ENCODE measurements around the gene FBLN1.

Gene FBLN1

DNA sequence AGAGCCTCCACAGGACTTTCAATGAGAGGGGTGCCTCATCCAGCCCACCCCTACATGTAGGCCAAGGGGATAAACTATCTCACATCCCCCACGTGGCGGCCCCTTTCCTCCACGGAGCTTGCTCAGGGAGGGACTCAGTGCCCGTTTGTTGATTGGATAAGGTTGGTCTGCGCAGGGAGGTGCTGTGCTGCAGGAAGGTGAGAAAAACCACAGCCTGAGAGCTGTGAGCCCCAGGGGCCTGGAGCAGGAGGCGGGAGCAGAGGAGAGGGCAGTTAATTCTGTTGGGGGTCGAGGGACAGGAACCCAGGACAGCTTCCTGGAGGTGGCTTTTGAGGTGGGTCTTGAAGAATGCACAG, 137.0 kb downstream of the FBLN1 start (continued):
- TF ChIP-seq, protein P1, sequence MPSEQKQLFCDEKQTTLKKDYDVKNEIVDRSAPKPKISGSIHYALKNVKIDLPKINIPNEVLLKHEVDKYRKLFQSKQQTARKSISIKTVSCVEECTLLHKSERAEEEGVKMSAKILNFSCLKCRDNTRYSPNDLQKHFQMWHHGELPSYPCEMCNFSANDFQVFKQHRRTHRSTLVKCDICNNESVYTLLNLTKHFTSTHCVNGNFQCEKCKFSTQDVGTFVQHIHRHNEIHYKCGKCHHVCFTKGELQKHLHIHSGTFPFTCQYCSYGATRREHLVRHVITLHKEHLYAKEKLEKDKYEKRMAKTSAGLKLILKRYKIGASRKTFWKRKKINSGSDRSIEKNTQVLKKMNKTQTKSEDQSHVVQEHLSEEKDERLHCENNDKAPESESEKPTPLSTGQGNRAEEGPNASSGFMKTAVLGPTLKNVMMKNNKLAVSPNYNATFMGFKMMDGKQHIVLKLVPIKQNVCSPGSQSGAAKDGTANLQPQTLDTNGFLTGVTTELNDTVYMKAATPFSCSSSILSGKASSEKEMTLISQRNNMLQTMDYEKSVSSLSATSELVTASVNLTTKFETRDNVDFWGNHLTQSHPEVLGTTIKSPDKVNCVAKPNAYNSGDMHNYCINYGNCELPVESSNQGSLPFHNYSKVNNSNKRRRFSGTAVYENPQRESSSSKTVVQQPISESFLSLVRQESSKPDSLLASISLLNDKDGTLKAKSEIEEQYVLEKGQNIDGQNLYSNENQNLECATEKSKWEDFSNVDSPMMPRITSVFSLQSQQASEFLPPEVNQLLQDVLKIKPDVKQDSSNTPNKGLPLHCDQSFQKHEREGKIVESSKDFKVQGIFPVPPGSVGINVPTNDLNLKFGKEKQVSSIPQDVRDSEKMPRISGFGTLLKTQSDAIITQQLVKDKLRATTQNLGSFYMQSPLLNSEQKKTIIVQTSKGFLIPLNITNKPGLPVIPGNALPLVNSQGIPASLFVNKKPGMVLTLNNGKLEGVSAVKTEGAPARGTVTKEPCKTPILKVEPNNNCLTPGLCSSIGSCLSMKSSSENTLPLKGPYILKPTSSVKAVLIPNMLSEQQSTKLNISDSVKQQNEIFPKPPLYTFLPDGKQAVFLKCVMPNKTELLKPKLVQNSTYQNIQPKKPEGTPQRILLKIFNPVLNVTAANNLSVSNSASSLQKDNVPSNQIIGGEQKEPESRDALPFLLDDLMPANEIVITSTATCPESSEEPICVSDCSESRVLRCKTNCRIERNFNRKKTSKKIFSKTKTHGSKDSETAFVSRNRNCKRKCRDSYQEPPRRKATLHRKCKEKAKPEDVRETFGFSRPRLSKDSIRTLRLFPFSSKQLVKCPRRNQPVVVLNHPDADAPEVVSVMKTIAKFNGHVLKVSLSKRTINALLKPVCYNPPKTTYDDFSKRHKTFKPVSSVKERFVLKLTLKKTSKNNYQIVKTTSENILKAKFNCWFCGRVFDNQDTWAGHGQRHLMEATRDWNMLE (tag by site-specific recombination; conservative IDR thresholded peaks at IDR 0.05; ENCODE audit: low read depth): no peak
- TF ChIP-seq KLF8 (tag by site-specific recombination; IDR thresholded peaks at IDR 0.05): no peak
- TF ChIP-seq, protein P2, sequence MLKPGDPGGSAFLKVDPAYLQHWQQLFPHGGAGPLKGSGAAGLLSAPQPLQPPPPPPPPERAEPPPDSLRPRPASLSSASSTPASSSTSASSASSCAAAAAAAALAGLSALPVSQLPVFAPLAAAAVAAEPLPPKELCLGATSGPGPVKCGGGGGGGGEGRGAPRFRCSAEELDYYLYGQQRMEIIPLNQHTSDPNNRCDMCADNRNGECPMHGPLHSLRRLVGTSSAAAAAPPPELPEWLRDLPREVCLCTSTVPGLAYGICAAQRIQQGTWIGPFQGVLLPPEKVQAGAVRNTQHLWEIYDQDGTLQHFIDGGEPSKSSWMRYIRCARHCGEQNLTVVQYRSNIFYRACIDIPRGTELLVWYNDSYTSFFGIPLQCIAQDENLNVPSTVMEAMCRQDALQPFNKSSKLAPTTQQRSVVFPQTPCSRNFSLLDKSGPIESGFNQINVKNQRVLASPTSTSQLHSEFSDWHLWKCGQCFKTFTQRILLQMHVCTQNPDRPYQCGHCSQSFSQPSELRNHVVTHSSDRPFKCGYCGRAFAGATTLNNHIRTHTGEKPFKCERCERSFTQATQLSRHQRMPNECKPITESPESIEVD (tag by site-specific recombination; IDR thresholded peaks at IDR 0.05): no peak
- TF ChIP-seq ZNF214 (tag by site-specific recombination; IDR thresholded peaks at IDR 0.05; ENCODE audit: borderline replicate concordance): no peak
- TF ChIP-seq ZSCAN30 (tag by site-specific recombination; IDR thresholded peaks at IDR 0.05): no peak

DNA sequence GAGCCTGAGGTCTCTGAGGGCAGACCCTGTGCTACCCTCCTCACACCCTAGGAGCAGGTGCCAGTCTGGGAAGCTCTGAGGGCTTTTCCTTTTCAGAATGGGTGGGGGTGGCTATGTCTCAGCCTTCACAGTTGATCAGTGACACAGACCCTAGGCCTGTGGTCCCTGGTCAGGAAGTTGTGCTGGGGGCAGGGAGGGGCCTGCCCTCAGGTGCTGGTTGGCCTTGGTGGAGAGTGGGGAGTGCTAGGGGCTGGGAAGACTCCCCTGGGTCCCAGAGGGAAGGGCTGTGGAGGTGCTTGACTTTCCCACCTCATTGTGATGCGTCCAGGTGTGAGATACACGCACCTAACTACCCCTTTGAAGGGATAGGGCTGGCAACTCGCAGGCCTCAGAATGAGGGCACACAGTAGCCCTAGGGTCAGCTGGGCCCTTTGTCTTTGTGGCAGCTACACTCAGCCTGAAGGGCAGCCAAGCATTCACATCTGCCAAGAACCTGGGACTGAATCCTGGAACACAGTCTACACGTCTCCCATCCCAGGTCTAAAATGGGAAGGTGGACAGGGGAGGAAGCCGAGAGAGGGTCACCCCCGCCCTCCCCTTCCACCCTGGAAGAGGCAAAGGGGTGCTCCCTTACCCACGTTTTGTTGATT, 137.7 kb downstream of the FBLN1 start:
- Histone ChIP-seq H3K36me3 (ENCODE audit: control insufficient read depth in 2 of 2, insufficient read depth in 1 of 2, low read length in 2 of 2) (no peaks in the 10 kb centered on the region), H3K4me3 (ENCODE audit: low read depth, low read length) (no peak overlapping the region), H3K4me1 (ENCODE audit: control insufficient read depth, insufficient read depth, low read length) (no peaks in the 10 kb centered on the region), H3K27ac (ENCODE audit: extremely low read depth, low read depth, low read length) (no peak overlapping the region), H3K9me3 (ENCODE audit: control insufficient read depth, insufficient read depth, low read depth, low read length) (no peaks in the 10 kb centered on the region)
- CTCF ChIA-PET: no interaction called here
- POLR2A ChIA-PET: no interaction called here
- TF ChIP-seq ZNF600 (tag by site-specific recombination; IDR thresholded peaks at IDR 0.05) (no peak), ZNF214 (tag by site-specific recombination; IDR thresholded peaks at IDR 0.05; ENCODE audit: borderline replicate concordance) (no peak), ZNF23 (tag by site-specific recombination; IDR thresholded peaks at IDR 0.05; ENCODE audit: borderline replicate concordance) (no peak)
- TF ChIP-seq, protein P3, sequence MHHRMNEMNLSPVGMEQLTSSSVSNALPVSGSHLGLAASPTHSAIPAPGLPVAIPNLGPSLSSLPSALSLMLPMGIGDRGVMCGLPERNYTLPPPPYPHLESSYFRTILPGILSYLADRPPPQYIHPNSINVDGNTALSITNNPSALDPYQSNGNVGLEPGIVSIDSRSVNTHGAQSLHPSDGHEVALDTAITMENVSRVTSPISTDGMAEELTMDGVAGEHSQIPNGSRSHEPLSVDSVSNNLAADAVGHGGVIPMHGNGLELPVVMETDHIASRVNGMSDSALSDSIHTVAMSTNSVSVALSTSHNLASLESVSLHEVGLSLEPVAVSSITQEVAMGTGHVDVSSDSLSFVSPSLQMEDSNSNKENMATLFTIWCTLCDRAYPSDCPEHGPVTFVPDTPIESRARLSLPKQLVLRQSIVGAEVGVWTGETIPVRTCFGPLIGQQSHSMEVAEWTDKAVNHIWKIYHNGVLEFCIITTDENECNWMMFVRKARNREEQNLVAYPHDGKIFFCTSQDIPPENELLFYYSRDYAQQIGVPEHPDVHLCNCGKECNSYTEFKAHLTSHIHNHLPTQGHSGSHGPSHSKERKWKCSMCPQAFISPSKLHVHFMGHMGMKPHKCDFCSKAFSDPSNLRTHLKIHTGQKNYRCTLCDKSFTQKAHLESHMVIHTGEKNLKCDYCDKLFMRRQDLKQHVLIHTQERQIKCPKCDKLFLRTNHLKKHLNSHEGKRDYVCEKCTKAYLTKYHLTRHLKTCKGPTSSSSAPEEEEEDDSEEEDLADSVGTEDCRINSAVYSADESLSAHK (tag by site-specific recombination; IDR thresholded peaks at IDR 0.05): no peak

DNA sequence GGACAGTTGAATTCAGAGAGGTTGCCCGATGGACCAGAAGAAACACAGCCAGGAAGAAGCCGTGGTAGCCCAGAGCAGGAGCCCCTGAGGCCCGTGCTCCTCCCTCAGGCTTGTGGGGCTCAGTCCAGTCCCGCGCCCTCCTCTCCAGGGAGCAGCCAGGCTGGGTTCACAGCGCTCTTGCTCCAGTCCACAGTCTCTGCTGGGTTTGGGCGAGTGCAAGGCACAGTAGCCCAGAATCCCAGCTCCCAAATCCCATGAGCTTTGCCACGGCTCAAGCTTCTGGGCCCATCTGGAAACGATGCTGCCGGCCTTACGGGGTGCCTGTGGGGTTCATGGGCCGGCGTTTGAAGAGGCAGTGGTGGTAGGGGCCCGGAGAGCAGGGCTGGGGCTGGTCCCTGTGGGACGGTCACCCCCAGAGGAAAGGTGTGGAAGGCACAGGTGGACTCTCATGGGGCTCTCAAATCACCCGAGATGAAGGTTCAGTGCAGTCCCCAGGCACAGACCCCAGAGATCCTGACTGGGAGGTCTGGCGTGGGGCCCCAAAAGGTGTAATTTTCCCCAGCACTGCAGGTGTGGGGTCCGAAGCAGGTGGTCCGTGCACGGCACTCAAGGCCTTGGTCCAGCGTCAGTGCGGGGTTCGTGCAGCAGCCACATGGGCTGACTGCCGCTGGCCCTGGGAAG, 138.4 kb downstream of the FBLN1 start:
- Histone ChIP-seq H3K36me3 (ENCODE audit: control insufficient read depth in 2 of 2, insufficient read depth in 1 of 2, low read length in 2 of 2) (no peaks in the 10 kb centered on the region), H3K4me1 (ENCODE audit: control insufficient read depth, insufficient read depth, low read length) (no peaks in the 10 kb centered on the region), H3K27ac (ENCODE audit: extremely low read depth, low read depth, low read length) (no peak overlapping the region), H3K9me3 (ENCODE audit: control insufficient read depth, insufficient read depth, low read depth, low read length) (no peaks in the 10 kb centered on the region), H3K4me3 (ENCODE audit: low read depth, low read length) (no peak overlapping the region)
- ChIA-PET POLR2A (no interaction called here), CTCF (interaction anchor here (1.2 kb wide), 1 partner anchor 329 kb away, joined by 3 read pairs; no protein-coding TSS in a partner anchor)
- TF ChIP-seq, protein P4, sequence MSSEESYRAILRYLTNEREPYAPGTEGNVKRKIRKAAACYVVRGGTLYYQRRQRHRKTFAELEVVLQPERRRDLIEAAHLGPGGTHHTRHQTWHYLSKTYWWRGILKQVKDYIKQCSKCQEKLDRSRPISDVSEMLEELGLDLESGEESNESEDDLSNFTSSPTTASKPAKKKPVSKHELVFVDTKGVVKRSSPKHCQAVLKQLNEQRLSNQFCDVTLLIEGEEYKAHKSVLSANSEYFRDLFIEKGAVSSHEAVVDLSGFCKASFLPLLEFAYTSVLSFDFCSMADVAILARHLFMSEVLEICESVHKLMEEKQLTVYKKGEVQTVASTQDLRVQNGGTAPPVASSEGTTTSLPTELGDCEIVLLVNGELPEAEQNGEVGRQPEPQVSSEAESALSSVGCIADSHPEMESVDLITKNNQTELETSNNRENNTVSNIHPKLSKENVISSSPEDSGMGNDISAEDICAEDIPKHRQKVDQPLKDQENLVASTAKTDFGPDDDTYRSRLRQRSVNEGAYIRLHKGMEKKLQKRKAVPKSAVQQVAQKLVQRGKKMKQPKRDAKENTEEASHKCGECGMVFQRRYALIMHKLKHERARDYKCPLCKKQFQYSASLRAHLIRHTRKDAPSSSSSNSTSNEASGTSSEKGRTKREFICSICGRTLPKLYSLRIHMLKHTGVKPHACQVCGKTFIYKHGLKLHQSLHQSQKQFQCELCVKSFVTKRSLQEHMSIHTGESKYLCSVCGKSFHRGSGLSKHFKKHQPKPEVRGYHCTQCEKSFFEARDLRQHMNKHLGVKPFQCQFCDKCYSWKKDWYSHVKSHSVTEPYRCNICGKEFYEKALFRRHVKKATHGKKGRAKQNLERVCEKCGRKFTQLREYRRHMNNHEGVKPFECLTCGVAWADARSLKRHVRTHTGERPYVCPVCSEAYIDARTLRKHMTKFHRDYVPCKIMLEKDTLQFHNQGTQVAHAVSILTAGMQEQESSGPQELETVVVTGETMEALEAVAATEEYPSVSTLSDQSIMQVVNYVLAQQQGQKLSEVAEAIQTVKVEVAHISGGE (tag by site-specific recombination; conservative IDR thresholded peaks at IDR 0.05; ENCODE audit: low read depth): no peak
- TF ChIP-seq ZNF664 (tag by site-specific recombination; IDR thresholded peaks at IDR 0.05): no peak
- TF ChIP-seq IKZF3 (tag by site-specific recombination; IDR thresholded peaks at IDR 0.05): no peak
- TF ChIP-seq ZNF24 (tag by site-specific recombination; IDR thresholded peaks at IDR 0.05): no peak
- no peak for TF ChIP-seq YY1 (tag by site-specific recombination; IDR thresholded peaks at IDR 0.05)
- no peak for TF ChIP-seq GLI4 (tag by site-specific recombination; IDR thresholded peaks at IDR 0.05)
- TF ChIP-seq, protein P5, sequence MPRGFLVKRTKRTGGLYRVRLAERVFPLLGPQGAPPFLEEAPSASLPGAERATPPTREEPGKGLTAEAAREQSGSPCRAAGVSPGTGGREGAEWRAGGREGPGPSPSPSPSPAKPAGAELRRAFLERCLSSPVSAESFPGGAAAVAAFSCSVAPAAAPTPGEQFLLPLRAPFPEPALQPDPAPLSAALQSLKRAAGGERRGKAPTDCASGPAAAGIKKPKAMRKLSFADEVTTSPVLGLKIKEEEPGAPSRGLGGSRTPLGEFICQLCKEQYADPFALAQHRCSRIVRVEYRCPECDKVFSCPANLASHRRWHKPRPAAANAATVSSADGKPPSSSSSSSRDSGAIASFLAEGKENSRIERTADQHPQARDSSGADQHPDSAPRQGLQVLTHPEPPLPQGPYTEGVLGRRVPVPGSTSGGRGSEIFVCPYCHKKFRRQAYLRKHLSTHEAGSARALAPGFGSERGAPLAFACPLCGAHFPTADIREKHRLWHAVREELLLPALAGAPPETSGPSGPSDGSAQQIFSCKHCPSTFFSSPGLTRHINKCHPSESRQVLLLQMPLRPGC (tag by site-specific recombination; IDR thresholded peaks at IDR 0.05): no peak
- TF ChIP-seq SALL2 (tag by site-specific recombination; IDR thresholded peaks at IDR 0.05; ENCODE audit: borderline replicate concordance): no peak
- TF ChIP-seq ZNF157 (tag by site-specific recombination; IDR thresholded peaks at IDR 0.05): no peak

Data from HEK293 (cell line).